Middle frontal gyrus (tissue), 1 donor: Measurements from ENCODE around the gene ZNF566.
A peak's percentile ranks its signal among the peaks of the same experiment; 100 is the strongest.
"Not testable (repeated sequence)": the region's sequence is repeated elsewhere in the genome, so short reads cannot be mapped to it uniquely, and the experiment has no call there.

ENCODE experiments used
- DNase-seq: peaks from one replicate; pipeline ENCODE4 v3.0.0-alpha.2; 2015; ENCODE audit warnings: low spot score; ENCODE audit errors: extremely low spot score

ZNF566 gene

GRCh38 chr19:36489118-36489919 is at the start of gene ZNF566:
Gene ZNF566 (minus strand): TSS chr19:36489561. CDS start chr19:36476557, 13,004 bp downstream.
- DNase-seq = peak; percentile 91

- no peak for DNase-seq
Measured at GRCh38 chr19:36528921-36529518, 39.7 kb upstream of the ZNF566 start.

GRCh38 chr19:36528194-36528920 is 39.0 kb upstream of the ZNF566 start, which contains the start of gene ZNF260:
Gene ZNF260 (minus strand): TSS chr19:36528271. CDS start chr19:36515238, 13,033 bp downstream.
- DNase-seq = peak; percentile 95

GRCh38 chr19:36527873-36528193 is 38.5 kb upstream of the ZNF566 start:
- no peak for DNase-seq

GRCh38 chr19:36527341-36527740 is 38.0 kb upstream of the ZNF566 start:
- no peak for DNase-seq

GRCh38 chr19:36526581-36526980 is 37.2 kb upstream of the ZNF566 start:
- DNase-seq = no peak

- no peak for DNase-seq
Measured at GRCh38 chr19:36524617-36525016, 35.3 kb upstream of the ZNF566 start.

GRCh38 chr19:36514012-36514612 is 24.8 kb upstream of the ZNF566 start:
- DNase-seq = no peak

GRCh38 chr19:36508325-36508724 is 19.0 kb upstream of the ZNF566 start:
- DNase-seq = no peak

GRCh38 chr19:36501973-36502372 is 12.6 kb upstream of the ZNF566 start:
- no peak for DNase-seq

GRCh38 chr19:36497001-36497400 is 7.6 kb upstream of the ZNF566 start:
- DNase-seq = no peak

- peak; percentile 42 for DNase-seq
Measured at GRCh38 chr19:36492689-36493453, 3.5 kb upstream of the ZNF566 start.

GRCh38 chr19:36490846-36491245 is 1.5 kb upstream of the ZNF566 start:
- not testable (repeated sequence) for DNase-seq

- peak; percentile 71 for DNase-seq
Measured at GRCh38 chr19:36489920-36490415, 607 bp upstream of the ZNF566 start.

GRCh38 chr19:36488846-36489117 is 579 bp downstream of the ZNF566 start:
- DNase-seq = no peak

GRCh38 chr19:36488118-36488845 is 1.1 kb downstream of the ZNF566 start:
- no peak for DNase-seq

- DNase-seq = no peak
Measured at GRCh38 chr19:36483653-36484052, 5.7 kb downstream of the ZNF566 start.

GRCh38 chr19:36482876-36483275 is 6.5 kb downstream of the ZNF566 start:
- DNase-seq = no peak

GRCh38 chr19:36460046-36460445 is 29.3 kb downstream of the ZNF566 start:
- no peak for DNase-seq

- DNase-seq = no peak
Measured at GRCh38 chr19:36456831-36457230, 32.5 kb downstream of the ZNF566 start.
